Trophoblast cell (in vitro differentiated cells and primary cell): ENCODE data around the gene PRM3.

Experiments
- DNase-seq, 2 donors: peaks; one replicate each; pipeline ENCODE4 v3.0.0-alpha.2; 2016
- H2AFZ ChIP-seq: 2 replicates; pipeline ENCODE4 v1.6.1; 2013; ENCODE audit warnings: low read length, moderate library complexity, mild to moderate bottlenecking; ENCODE audit not compliant: insufficient read depth, poor library complexity
- H2AK5ac ChIP-seq: 2 replicates; pipeline ENCODE4 v1.6.1; 2013; ENCODE audit warnings: mild to moderate bottlenecking, low read length
- H2BK120ac ChIP-seq: 2 replicates; pipeline ENCODE4 v1.6.1; 2013; ENCODE audit warnings: low read length, mild to moderate bottlenecking, moderate library complexity; ENCODE audit not compliant: insufficient read depth, poor library complexity
- H2BK12ac ChIP-seq: 2 replicates; pipeline ENCODE4 v1.6.1; 2013; ENCODE audit warnings: mild to moderate bottlenecking, low read length, moderate library complexity
- H2BK5ac ChIP-seq: 2 replicates; pipeline ENCODE4 v1.6.1; 2013; ENCODE audit warnings: low read length, low read depth, moderate library complexity, mild to moderate bottlenecking; ENCODE audit not compliant: poor library complexity
- H3K14ac ChIP-seq: 2 replicates; pipeline ENCODE4 v1.6.1; 2013; ENCODE audit warnings: mild to moderate bottlenecking, low read length
- H3K18ac ChIP-seq: 2 replicates; pipeline ENCODE4 v1.6.1; 2013; ENCODE audit warnings: mild to moderate bottlenecking, low read length
- H3K23ac ChIP-seq: 2 replicates; pipeline ENCODE4 v1.6.1; 2013; ENCODE audit warnings: low read length
- H3K27ac ChIP-seq: 2 replicates; pipeline ENCODE4 v1.5.1; 2013; ENCODE audit warnings: low read depth, mild to moderate bottlenecking, inconsistent platforms, low read length, moderate library complexity
- H3K27me3 ChIP-seq: 2 replicates; pipeline ENCODE4 v1.6.1; 2013; ENCODE audit warnings: inconsistent platforms, mild to moderate bottlenecking, low read length, moderate library complexity; ENCODE audit not compliant: insufficient read depth
- H3K36me3 ChIP-seq, 2 experiments: 1 replicate in 1 of 2; 2 replicates in 1 of 2; pipeline ENCODE4 v1.6.1; 2013; ENCODE audit warnings: low read length in 2 of 2, mild to moderate bottlenecking in 2 of 2, moderate library complexity in 1 of 2; ENCODE audit not compliant: insufficient read depth in 2 of 2, control insufficient read depth in 1 of 2
- H3K4ac ChIP-seq: 2 replicates; pipeline ENCODE4 v1.6.1; 2013; ENCODE audit warnings: low read depth, mild to moderate bottlenecking, low read length, moderate library complexity
- H3K4me1 ChIP-seq, 2 experiments: 1 replicate in 1 of 2; 2 replicates in 1 of 2; pipeline ENCODE4 v1.6.1; 2013; ENCODE audit warnings: low read length in 2 of 2, mild to moderate bottlenecking in 2 of 2, moderate library complexity in 1 of 2; ENCODE audit not compliant: insufficient read depth in 2 of 2, control insufficient read depth in 1 of 2
- H3K4me2 ChIP-seq: 2 replicates; pipeline ENCODE4 v1.6.1; 2013; ENCODE audit warnings: inconsistent platforms, mild to moderate bottlenecking, low read length, moderate library complexity
- H3K4me3 ChIP-seq: 2 replicates; pipeline ENCODE4 v1.5.1; 2013; ENCODE audit warnings: mild to moderate bottlenecking, low read depth, low read length, inconsistent platforms
- H3K79me1 ChIP-seq: one replicate; pipeline ENCODE4 v1.6.1; 2013; ENCODE audit warnings: low read length
- H3K79me2 ChIP-seq: 2 replicates; pipeline ENCODE4 v1.6.1; 2013; ENCODE audit warnings: low read length, mild to moderate bottlenecking; ENCODE audit not compliant: control insufficient read depth, insufficient read depth, poor library complexity
- H3K9ac ChIP-seq: 2 replicates; pipeline ENCODE4 v1.6.1; 2013; ENCODE audit warnings: mild to moderate bottlenecking, low read length
- H3K9me3 ChIP-seq: 2 replicates; pipeline ENCODE4 v1.6.1; 2013; ENCODE audit warnings: low read depth, mild to moderate bottlenecking, control low read depth, inconsistent platforms, low read length; ENCODE audit not compliant: insufficient read depth
- H4K12ac ChIP-seq: 2 replicates; pipeline ENCODE4 v1.6.1; 2013; ENCODE audit warnings: low read depth, mild to moderate bottlenecking, low read length, moderate library complexity
- H4K8ac ChIP-seq: 2 replicates; pipeline ENCODE4 v1.6.1; 2013; ENCODE audit warnings: low read depth, mild to moderate bottlenecking, low read length, moderate library complexity
- H4K91ac ChIP-seq: one replicate; pipeline ENCODE4 v1.6.1; 2013; ENCODE audit warnings: low read depth, mild to moderate bottlenecking, low read length, moderate library complexity
- WGBS: extraction: QIAGEN DNeasy Blood & Tissue Kit; methylation state at CpG from one replicate; pipeline ENCODE4 v1.1.7; 2013; ENCODE audit warnings: missing lambda C conversion rate; ENCODE audit not compliant: insufficient read length, insufficient coverage; ENCODE audit errors: extremely low coverage; 5-methylcytosine and 5-hydroxymethylcytosine counted together

The PRM3 gene

DNA sequence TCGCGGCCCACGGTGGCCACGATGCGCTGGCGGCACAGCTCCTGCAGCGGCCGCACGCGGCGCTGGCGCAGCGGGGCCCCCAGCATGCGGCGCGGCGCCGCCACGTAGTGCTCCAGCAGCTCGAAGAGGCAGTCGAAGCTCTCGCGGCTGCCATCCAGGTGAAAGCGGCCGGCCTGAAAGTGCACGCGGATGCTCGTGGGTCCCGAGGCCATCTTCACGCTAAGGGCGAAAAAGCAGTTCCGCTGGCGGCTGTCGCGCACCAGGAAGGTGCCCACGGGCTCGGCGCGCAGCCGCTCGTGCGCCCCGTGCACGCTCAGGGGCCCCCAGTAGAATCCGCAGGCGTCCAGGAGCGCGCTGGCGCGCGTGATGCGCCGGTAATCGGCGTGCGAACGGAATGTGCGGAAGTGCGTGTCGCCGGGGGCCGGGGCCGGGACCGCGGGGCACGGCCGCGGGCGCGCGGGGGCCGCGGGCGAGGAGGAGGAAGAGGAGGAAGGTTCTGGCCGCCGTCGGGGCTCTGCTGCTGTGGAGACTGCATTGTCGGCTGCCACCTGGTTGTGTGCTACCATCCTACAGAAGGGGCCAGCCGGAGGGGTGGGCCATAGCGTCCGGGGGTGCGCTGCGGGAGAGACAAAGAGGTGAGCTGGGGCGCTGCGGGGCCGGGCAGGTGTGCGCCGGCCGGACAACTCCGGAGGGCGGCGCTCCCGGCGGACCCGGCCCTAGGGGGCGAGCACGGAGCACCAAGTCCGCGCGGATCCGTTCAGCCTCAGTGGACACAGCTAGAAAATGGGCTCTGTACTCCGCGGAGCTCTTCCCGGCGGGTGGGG, 18.3 kb downstream of the PRM3 start:
- Histone ChIP-seq H4K91ac (peak overlapping the region; percentile 81), H2BK5ac (peak overlapping the region; percentile 24), H3K14ac (peak overlapping the region; percentile 50), H3K4me1 (peaks cover 15 to 24% of the 10 kb centered on the region in 2 experiments), H3K27ac (peak overlapping the region; percentile 63), H3K9ac (peak overlapping the region; percentile 78), H4K8ac (peak overlapping the region; percentile 44), H3K4me2 (peak overlapping the region; percentile 84), H3K18ac (peak overlapping the region; percentile 13), H3K9me3 (peaks cover 2% of the 10 kb centered on the region), H3K4me3 (peak overlapping the region; percentile 86), H2AK5ac (peak overlapping the region; percentile 1), H3K23ac (no peak overlapping the region), H2AFZ (peak overlapping the region; percentile 56), H3K4ac (peak overlapping the region; percentile 41), H2BK120ac (peak overlapping the region; percentile 13), H3K36me3 (peaks cover 4 to 8% of the 10 kb centered on the region in 2 experiments), H2BK12ac (peak overlapping the region; percentile 26), H4K12ac (peak overlapping the region; percentile 9), H3K27me3 (no peaks in the 10 kb centered on the region), H3K79me2 (peaks cover 18% of the 10 kb centered on the region), H3K79me1 (peaks cover 20% of the 10 kb centered on the region)
- no CpG with 5 or more reads among the region's 105 CpGs for WGBS
- DNase-seq, result peak; percentile 42 to 63

DNA sequence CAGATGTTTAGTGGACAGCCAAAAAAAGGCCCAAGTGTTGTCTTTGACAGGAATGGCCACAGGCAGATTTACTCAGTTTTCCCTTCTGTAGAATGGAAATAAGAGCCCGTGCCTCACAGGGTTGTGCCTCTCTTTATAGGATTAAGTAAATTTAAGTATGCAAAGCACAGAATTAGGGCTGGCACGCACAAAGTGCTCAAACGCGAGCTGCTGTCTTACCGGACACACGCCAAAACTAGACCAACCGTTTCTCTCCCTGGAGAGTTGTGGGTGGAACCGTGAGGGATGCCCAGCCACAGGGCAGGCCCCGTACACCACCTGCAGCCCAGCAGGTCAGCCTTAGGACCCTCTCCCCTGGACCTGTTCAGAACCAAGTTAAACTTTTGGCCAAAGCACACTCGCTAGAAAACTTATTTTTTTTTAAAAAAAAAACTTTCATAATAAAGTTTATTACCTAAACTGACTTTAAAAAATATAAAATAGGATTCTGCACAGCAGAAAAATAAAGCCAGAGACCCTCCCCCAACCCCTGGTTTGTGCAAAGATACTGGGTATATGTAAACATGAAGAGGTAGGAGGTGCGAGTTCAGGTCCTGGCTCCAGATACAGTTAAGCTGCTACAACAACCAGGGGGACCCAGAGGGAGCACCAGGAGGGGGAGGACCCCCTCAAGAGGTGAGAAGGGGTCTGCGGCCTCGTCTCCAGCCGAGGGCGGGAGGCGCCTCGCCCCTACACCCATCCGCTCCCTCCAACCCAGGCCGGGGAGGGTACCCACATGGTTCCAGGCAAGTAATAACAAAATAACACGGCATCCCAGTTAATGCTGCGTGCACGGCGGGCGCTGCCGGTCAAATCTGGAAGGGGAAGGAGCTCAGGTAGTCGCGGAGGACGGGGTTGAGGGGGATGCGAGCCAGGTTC, 19.2 kb downstream of the PRM3 start:
- Histone ChIP-seq H3K18ac (peak overlapping the region; percentile 41), H3K4ac (peak overlapping the region; percentile 49), H3K79me1 (peaks cover 20% of the 10 kb centered on the region), H3K4me3 (peak overlapping the region; percentile 86), H3K4me1 (peaks cover 12 to 20% of the 10 kb centered on the region in 2 experiments), H3K4me2 (peak overlapping the region; percentile 84), H4K91ac (no peak overlapping the region), H3K9me3 (peaks cover 2% of the 10 kb centered on the region), H2BK120ac (no peak overlapping the region), H3K9ac (peak overlapping the region; percentile 36), H3K79me2 (peaks cover 18% of the 10 kb centered on the region), H3K36me3 (peaks cover 7 to 8% of the 10 kb centered on the region in 2 experiments), H2BK12ac (no peak overlapping the region), H4K8ac (no peak overlapping the region), H2AK5ac (no peak overlapping the region), H3K27me3 (no peaks in the 10 kb centered on the region), H3K14ac (peak overlapping the region; percentile 50), H3K27ac (no peak overlapping the region), H3K23ac (no peak overlapping the region), H4K12ac (peak overlapping the region; percentile 9), H2BK5ac (no peak overlapping the region), H2AFZ (no peak overlapping the region)
- no peak for DNase-seq
- WGBS, result no CpG with 5 or more reads among the region's 29 CpGs

- H3K9me3 ChIP-seq, result no peaks in the 10 kb centered on the region
- H3K36me3 ChIP-seq, result peaks cover 7 to 8% of the 10 kb centered on the region in 2 experiments
- H3K79me2 ChIP-seq, result peaks cover 18% of the 10 kb centered on the region
- peak in 1 of 2 donors; percentile 17 for DNase-seq
- H2BK120ac ChIP-seq, result no peak overlapping the region
- no peak overlapping the region for H3K27ac ChIP-seq
- H3K27me3 ChIP-seq, result no peaks in the 10 kb centered on the region
- H4K91ac ChIP-seq, result no peak overlapping the region
- H4K8ac ChIP-seq, result no peak overlapping the region
- H3K4me2 ChIP-seq, result peak overlapping the region; percentile 38
- H3K4me1 ChIP-seq, result peaks cover 12 to 20% of the 10 kb centered on the region in 2 experiments
- H2BK12ac ChIP-seq, result no peak overlapping the region
- no CpG with 5 or more reads among the region's 5 CpGs for WGBS
- no peak overlapping the region for H4K12ac ChIP-seq
- no peak overlapping the region for H3K4me3 ChIP-seq
- no peak overlapping the region for H3K23ac ChIP-seq
- H2AK5ac ChIP-seq, result no peak overlapping the region
- H3K18ac ChIP-seq, result peak overlapping the region; percentile 33
- H2BK5ac ChIP-seq, result no peak overlapping the region
- no peak overlapping the region for H3K9ac ChIP-seq
- no peak overlapping the region for H3K14ac ChIP-seq
- H3K79me1 ChIP-seq, result peaks cover 20% of the 10 kb centered on the region
- H3K4ac ChIP-seq, result peak overlapping the region; percentile 37
- H2AFZ ChIP-seq, result peak overlapping the region; percentile 37
Measured at GRCh38 chr16:11253009-11253994, 20.1 kb downstream of the PRM3 start.
